NCI-H2196 treated with DMSO at 0.1 percent for 48 hours (cell line): Measurements from ENCODE around the gene RNF113B.

Experiments used
- DNase-seq: peaks from one replicate; lab custom pipeline; 2025; ENCODE audit not compliant: unreplicated experiment; lab: John Stamatoyannopoulos, UW

The RNF113B gene

GRCh38 chr13:98175043-98175442 is 2.0 kb downstream of the RNF113B start:
- DNase-seq, result no peak

GRCh38 chr13:98174307-98174706 is 2.8 kb downstream of the RNF113B start:
- DNase-seq, result no peak

GRCh38 chr13:98173431-98174152 is 3.5 kb downstream of the RNF113B start:
- no peak for DNase-seq

- DNase-seq, result no peak
Measured at GRCh38 chr13:98172590-98173422, 4.3 kb downstream of the RNF113B start.

- no peak for DNase-seq
Measured at GRCh38 chr13:98171900-98172589, 5.0 kb downstream of the RNF113B start.

- no peak for DNase-seq
Measured at GRCh38 chr13:98169331-98169730, 7.7 kb downstream of the RNF113B start.

GRCh38 chr13:98162935-98163334 is 14.1 kb downstream of the RNF113B start:
- DNase-seq, result no peak

GRCh38 chr13:98158172-98158899 is 18.7 kb downstream of the RNF113B start:
- DNase-seq, result no peak

- no peak for DNase-seq
Measured at GRCh38 chr13:98157609-98158008, 19.5 kb downstream of the RNF113B start.

- DNase-seq, result no peak
Measured at GRCh38 chr13:98157188-98157587, 19.9 kb downstream of the RNF113B start.

- no peak for DNase-seq
Measured at GRCh38 chr13:98156259-98156658, 20.8 kb downstream of the RNF113B start.

- no peak for DNase-seq
Measured at GRCh38 chr13:98155475-98156109, 21.5 kb downstream of the RNF113B start.

- no peak for DNase-seq
Measured at GRCh38 chr13:98150832-98151479, 26.1 kb downstream of the RNF113B start.

- no peak for DNase-seq
Measured at GRCh38 chr13:98147521-98147920, 29.5 kb downstream of the RNF113B start.

- DNase-seq, result no peak
Measured at GRCh38 chr13:98144801-98145350, 32.2 kb downstream of the RNF113B start.

- DNase-seq, result no peak
Measured at GRCh38 chr13:98144027-98144741, 32.9 kb downstream of the RNF113B start.

- DNase-seq, result no peak
Measured at GRCh38 chr13:98143601-98144026, 33.5 kb downstream of the RNF113B start.

GRCh38 chr13:98143157-98143553 is 33.9 kb downstream of the RNF113B start:
- DNase-seq, result no peak
